ENCODE data around the gene IRF2.

GRCh38 chr4:184417802-184418511 lies 56.4 kb downstream of the IRF2 start:
- TF ChIP-seq CTCF (conservative IDR thresholded peaks at IDR 0.05) (no peak), ZFX (IDR thresholded peaks at IDR 0.05) (no peak)

Data from C4-2B (cell line).